Astrocyte of the hippocampus (primary cell): ENCODE results near the gene CENPC.
A peak's percentile ranks its signal among the peaks of the same experiment; 100 is the strongest.

Source experiments
- DNase-seq: peaks from one replicate; pipeline ENCODE4 v3.0.0; 2011; ENCODE audit warnings: low read depth, low spot score

The CENPC gene, protein sequence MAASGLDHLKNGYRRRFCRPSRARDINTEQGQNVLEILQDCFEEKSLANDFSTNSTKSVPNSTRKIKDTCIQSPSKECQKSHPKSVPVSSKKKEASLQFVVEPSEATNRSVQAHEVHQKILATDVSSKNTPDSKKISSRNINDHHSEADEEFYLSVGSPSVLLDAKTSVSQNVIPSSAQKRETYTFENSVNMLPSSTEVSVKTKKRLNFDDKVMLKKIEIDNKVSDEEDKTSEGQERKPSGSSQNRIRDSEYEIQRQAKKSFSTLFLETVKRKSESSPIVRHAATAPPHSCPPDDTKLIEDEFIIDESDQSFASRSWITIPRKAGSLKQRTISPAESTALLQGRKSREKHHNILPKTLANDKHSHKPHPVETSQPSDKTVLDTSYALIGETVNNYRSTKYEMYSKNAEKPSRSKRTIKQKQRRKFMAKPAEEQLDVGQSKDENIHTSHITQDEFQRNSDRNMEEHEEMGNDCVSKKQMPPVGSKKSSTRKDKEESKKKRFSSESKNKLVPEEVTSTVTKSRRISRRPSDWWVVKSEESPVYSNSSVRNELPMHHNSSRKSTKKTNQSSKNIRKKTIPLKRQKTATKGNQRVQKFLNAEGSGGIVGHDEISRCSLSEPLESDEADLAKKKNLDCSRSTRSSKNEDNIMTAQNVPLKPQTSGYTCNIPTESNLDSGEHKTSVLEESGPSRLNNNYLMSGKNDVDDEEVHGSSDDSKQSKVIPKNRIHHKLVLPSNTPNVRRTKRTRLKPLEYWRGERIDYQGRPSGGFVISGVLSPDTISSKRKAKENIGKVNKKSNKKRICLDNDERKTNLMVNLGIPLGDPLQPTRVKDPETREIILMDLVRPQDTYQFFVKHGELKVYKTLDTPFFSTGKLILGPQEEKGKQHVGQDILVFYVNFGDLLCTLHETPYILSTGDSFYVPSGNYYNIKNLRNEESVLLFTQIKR

DNA sequence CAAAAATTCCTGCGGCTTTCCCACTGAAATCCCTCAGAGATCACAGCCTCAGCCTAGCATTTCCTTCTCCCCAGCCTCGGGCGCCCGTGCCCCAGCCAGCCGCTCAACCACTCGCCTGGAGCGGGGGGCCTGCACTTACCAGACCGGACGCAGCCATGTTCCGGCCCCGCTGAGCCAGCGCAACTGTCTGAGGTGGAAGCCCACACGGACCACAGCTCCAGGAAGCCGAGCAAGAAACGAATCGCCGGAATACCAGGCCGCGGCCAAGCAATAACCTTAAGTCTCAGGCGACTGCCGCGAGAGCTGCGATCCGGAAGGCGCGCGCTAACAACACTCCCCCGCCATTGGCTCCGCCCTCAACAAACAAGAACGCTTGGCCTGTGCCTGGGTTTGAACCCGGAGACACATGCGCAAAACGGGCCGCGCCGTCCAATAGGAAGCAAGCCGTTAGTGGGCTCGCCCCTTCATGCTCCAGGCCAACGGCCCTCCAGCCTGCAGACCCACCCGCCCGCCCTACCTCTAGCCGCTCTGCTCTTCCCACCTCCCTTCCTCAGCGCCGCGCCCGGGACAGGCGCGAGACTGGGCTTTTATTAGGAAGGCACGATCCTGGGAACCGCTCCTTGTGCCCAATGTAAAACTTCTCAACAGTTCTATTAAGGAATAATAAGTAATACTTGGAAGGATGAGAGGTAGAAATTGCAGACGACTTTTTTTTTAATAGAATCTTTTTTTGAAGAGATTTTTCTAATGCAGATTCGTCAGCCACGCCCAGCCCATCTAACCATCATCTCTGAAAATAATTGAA is at the start of gene CENPC:
CENPC (minus strand) TSS at position 305 of the 805 bp plus-strand sequence; CDS start at position 157, 148 bp downstream.
- peak; percentile 99 for DNase-seq

DNA sequence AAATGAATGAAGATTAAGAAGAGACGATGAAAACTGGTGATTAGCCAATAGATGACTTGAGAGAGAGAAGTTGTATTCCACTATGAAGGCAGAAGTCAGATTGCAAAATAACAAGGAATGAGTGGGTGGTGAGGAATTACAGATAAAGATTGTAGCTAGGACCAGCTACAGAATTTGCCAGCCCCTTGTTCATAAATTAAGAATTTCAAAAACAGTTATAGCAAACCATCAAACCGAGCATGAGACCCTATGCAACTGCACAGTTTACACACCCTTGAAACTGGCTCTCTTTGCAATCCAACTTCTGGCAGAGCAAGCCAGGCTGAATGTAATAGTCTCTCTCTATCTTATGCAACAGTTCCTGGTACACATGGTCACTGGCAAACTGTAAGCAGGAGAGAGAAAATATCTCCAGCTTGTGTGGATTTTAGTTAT is 48.5 kb upstream of the CENPC start:
- DNase-seq = no peak

DNA sequence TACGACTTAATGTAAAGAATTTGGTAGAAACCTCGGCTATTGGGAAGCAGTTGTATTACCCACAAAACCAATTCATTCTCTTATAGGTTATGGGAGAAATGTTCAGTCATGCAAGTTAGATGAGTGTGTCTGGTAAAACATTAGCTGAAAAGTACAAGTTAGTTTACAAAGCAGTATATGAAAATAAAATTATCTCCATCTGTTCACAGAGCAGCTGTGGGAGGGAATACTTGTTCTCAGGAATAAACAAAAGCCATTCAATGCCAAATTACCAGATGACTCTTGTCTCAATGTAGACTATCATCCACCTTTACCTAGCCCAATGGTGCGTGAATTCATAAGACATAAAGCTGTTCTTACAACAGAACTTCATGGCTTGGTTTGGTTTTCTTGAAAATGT is 41.9 kb upstream of the CENPC start:
- DNase-seq = no peak

DNA sequence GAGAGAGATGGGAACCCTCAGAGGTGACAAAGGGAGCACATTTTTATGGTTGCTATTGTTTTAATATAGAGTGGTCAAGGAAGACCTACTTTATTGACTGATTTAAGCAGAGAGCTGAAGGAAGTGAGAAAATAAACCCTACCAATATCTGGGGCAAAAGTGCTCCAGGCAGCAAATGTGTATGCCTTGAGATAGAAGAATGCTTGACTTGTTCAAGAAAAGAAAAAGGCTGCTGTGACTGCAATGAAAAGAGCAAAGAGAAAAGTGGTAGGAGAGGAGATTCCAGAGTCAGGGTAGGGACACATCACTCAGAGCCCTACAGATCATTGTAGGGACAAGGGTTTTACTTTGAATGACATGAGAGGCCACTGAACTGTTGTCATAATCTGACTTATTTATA is 39.2 kb upstream of the CENPC start:
- no peak for DNase-seq

DNA sequence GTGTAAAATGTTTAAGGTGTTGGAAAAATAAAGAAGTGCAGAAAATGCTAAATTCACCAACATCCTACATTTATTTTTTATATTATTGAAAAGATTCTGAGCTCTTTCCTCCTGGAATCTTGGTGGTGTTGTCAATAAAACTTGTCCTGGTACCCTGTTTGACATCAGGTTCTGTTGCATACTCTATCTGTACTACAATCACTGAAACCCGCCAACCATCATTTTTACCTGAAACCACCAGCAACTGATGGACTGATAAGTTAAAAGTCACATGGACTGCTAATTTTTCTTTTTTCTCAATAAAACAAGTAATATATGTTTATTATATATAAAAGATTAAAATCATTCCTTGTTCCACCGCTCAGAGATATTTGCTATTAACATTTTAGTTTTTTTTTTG is 36.6 kb upstream of the CENPC start:
- no peak for DNase-seq

DNA sequence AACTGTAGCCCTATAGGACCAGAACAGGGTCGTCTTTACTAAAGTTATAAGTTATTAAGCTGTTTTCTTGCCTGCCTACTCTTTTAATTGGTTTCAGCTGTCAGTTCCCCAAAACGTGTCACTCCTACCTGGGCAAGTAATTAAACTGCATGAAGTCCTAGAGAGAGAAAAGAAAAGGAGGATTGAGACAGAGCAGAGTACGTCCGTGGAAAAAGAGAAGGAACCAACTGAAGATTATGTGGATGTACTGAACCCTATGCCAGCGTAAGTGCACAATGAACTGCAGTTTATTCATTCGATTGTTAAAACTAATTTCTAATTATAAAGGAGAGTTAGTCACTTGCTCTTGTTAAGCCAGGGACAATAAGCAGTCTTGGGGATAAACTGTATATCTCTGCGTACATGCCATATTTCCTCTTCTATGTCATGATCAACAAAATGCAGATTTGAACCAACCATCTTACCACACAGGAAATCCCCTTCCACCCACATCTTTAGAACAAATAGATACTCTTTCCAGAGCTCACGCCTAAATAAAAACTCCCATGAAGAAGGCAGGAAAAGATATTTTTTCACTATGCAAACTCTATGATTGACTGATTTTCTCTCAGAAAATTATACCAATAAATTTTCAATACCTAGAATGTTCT is 36.0 kb upstream of the CENPC start:
- no peak for DNase-seq

DNA sequence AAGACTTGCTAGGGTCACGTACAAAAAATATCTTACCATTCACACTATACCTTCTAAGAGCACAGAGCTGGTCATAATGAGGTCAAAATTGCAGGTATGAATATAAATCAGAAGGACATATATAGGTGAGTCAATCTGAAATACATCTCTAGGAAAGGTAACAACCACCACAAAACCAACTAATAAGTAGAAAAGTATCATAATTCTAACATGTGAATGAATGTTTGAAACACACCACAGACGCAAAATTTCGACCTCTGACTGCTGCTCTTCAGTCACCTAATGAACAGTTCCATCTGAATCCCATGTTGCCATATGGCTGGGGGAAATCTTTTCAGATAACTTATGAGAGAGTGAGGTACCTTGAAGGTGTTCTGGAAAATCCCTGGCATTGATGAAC is 35.3 kb upstream of the CENPC start:
- DNase-seq = no peak

DNA sequence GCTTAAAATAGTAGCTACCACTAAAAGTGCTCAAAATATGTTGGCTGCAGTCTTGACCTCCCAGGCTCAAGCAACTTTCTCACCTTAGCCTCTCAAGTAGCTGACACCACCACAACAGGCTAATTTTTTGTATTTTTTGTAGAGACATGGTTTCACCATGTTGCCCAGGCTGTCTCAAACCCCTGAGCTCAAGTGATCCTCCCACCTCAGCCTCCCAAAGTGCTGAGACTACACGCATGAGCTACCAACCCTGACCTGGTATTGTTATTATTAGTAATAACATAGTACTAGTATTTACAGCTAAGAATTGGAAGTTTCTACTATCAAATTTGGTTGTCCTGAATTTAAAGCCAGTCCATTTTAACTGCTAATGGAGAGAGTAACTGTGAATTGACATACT is 31.2 kb upstream of the CENPC start:
- DNase-seq = no peak

DNA sequence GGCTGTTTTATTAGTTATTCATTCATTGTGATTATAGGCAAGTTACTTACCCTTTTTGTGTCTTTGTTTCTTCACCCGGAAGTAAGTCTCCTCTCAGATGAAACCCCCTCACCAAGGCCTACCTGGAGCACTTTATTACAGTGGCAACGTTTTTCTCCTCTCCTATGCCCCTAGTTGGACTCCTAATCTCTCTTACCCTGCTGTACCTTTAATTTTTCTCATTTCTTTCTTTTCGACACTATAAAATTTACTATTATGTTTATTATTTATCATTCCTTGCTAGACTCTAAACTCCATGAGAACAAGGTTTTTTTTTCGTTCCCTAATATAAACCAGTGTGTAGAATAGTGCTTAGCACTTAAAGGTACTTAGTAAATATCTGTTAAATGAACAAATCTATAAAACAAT is 30.8 kb upstream of the CENPC start:
- DNase-seq = no peak

DNA sequence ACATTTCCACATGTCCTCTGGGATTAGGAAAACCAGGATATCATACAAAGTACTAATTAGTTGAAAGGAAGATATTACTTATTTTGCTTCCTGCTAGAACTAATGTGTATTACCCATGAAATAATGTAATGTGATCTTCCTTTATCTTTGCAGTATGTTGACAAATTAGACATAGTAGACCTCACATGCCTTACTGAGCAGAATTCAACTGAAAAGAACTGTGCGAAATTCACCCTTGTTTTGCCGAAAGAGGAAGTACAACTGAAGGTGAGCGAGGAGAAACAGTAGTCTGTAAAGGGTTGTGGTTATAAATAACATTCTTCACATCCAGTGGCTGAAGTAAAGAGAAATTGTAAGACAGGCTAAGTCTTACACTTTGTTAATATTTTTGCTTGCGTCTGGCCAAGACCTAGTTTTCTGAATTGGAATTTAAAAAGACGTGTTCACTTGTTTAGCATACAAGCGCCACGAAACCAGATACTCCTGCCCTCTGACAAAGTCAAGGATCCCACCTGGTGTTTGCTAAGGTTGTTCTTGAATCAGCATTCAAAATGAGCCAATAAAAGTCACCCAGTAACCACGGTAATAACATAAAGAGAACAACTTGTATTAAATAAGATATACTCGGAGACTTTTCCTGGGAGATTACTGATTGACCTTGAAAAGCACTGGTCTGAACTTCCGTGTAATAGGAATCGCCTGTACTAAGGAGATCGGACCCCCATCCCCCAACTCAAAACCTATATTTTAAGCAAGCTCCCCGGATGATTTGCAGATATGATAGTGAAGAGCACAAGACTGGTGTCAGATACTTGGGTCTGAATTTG is 30.1 kb upstream of the CENPC start:
- DNase-seq = no peak

DNA sequence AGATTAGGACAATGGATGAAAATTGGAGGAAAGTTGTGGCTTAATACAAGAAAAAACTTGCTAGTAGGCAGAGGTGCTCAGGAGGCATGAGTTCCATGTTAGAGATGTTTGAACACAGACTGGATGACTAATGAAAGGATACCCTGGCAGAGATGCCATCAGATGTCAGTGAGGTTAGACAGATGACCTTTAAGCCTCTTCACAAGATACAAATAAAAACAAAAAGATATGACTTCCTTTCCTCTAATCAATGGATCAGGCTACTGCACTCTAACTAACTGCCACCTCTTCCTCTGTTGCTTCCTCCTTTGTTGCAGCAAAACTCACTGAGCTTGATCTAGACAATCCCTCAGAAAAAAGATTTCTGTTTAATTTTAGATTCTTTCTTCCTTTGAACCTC is 27.9 kb upstream of the CENPC start:
- no peak for DNase-seq

DNA sequence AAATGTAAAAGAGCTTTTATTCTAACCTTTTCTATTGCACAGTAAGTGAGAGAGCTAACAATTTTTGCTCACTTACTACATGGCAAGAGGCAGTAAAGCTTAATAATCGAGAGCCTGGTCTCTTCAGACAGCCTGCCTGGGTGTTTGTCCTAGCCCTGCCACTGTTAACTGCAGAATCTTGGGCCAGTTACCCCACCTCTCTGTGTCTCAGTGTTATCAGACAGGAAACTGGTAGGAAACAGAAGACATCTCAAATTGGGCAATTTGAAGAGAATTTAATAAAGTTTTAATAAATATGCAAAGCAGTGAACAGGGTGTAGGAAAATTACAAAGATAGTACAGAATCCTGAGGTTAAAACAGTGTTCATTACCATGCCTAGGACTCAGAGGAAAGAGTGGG is 26.7 kb upstream of the CENPC start:
- no peak for DNase-seq

DNA sequence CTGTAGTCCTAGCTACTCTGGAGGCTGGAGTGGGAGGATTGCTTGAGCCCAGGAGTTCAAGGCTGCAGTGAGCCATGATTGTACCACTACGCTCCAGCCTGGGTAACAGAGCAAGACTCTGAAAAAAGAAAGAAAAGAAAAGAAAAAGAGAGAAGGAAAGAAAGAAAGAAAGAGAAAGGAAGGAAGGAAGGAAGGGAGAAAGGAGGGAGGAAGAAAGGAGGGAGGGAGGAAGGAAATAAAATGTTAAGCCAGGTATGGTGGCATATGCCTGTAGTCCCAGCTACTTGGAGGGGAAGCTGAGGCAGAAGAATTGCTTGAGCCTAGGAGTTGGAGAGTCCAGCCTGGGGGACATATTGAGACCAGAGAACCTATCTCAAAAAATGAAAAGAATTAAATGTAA is 25.2 kb upstream of the CENPC start:
- DNase-seq = no peak

DNA sequence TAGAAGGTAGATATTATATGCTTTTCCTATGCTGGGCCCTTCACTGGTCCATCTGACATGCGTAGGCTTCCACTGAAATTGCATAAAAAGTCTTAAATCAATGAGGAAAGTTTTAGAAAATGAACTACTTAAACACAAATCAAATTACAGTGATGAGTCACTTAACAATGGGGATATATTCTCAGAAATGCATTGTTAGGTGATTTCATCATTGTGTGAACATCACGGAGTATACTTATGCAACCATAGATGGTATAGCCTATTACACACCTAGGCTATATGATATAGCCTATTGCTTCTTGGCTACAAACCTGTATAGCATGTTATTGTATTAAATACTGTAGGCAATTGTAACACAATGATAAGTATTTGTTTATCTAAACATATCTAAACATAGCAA is 23.5 kb upstream of the CENPC start:
- no peak for DNase-seq

DNA sequence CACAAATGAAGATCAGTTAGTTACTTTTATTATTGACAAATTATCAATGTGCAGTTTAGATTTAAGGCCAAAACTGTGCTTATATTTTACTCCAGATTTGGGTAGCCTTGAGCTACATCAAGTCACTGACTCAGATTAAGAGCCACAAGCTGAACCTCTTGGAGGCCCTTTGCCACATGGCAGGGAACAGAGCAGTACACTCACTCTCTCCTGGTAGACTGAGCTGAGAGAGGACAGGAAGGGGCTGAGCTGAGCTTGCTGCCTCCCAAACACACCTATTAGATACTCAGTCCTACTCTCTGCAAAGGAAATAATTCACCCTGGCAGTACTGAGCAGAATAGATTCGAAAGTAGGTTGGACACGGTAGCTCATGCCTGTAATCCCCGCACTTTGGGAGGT is 21.0 kb upstream of the CENPC start:
- DNase-seq = no peak

DNA sequence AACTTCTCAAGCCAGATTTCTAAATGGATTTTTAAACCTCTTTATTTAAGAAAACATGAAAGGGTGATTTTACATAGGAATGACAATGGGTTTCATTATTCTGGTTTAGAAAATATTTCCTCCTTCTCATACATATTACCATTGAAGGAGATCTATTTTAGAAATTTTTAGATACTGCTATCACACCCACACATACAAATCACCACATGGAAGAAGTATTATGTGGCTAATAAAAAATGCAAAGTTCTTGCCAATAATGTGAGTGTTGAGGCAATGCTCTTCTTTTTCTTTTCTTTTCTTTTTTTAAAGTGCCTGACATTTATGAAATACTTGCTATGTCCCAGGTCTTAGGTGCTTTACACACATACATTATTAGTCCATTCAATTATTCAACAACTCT is 20.0 kb upstream of the CENPC start:
- DNase-seq = peak; percentile 2

DNA sequence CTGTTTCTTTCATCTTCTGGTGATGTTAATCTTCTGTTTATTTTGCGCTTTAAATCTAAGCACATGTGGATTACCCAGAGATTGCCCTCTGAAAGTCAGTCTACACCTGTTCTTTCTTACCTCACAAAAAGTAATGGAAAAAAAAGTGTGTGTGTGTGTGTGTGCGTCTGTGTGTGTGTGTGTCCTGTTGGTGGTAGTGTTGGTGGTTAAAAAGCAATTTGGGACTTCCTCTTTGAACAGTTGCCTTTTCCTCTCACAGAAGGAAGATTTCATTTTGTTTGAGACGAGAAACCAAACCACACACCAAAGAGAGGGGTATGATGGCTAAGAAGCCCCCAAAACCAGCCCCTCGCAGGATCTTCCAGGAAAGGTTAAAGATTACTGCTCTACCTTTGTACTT is 13.2 kb upstream of the CENPC start, which contains the start of gene STAP1:
STAP1 (plus strand) TSS at position 235 of the 400 bp plus-strand sequence; CDS start at position 318, 83 bp downstream.
- DNase-seq = no peak

DNA sequence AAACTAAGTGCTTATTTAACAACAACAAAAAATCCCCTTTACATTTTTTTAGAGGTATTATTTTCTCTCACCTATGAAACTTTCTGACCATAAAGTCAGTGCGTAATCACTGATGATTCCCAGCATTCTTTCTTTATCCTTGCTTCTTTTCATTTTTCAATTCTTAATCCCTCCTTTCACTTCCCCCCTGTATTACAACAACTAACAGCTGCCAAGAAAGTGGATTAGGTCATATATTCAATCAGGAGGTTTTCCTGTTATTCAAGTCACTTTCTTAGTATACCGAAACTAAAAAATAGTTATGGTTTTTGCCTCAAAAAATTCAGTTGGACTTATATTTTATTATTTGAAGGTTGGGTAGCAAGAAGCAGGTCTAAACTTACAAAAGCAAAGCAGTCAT is 11.1 kb upstream of the CENPC start:
- no peak for DNase-seq

DNA sequence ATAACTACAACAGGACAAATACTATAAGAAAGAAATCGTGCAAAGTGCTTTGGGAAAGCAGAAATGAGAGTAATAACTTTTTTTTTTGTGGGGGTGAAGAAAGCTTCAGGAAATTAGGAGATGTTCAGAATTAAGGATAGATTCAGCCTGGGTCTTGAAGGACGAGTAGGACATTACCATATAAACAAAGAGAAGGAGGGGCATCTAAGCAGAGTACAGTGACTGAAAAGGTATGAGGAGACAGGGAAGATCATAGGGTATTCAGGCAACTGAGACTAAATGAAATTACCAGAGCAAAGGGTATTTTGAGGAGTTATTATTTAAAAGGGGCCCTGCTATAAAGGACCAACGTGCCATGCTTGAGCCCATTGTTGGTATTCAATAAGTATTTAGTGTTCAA is 10.1 kb upstream of the CENPC start:
- no peak for DNase-seq

DNA sequence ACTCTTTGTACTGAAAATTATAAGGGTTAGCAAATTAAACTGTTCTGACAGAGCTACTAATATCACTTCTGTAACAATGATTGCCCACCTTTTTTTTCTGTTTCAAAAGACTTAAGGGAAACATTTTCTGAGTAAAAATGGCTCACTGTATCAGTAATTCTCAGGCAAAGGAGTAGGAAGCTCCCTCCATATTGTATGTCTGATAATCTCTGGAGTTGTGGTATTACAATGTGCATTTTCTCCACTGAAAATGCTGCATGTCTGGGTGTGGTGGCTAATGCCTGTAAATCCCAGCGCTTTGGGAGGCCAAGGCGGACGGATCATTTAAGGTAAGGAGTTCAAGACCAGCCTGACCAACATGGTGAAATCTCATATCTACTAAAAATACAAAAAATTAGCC is 8.8 kb upstream of the CENPC start:
- no peak for DNase-seq
